NCI-H2107 treated with DMSO at 0.1 percent for 48 hours (cell line): ENCODE measurements around the gene AADACL4.
"Not testable (repeated sequence)": the region's sequence is repeated elsewhere in the genome, so short reads cannot be mapped to it uniquely, and the experiment has no call there.

Experiments
- DNase-seq: peaks from one replicate; lab custom pipeline; 2025; ENCODE audit not compliant: unreplicated experiment; lab: John Stamatoyannopoulos, UW

AADACL4 gene

GRCh38 chr1:12709091-12709491 is 65.2 kb downstream of the AADACL4 start:
- DNase-seq = no peak

- no peak for DNase-seq
Measured at GRCh38 chr1:12709696-12710095, 65.8 kb downstream of the AADACL4 start.

GRCh38 chr1:12711536-12711935 is 67.7 kb downstream of the AADACL4 start:
- DNase-seq = no peak

GRCh38 chr1:12712076-12712475 is 68.2 kb downstream of the AADACL4 start:
- no peak for DNase-seq

- no peak for DNase-seq
Measured at GRCh38 chr1:12712929-12713328, 69.0 kb downstream of the AADACL4 start.

GRCh38 chr1:12713651-12714050 is 69.8 kb downstream of the AADACL4 start:
- DNase-seq = not testable (repeated sequence)

GRCh38 chr1:12714710-12715475 is 71.0 kb downstream of the AADACL4 start:
- DNase-seq = no peak

GRCh38 chr1:12715896-12716437 is 72.1 kb downstream of the AADACL4 start, which contains the start of gene AADACL3:
Gene AADACL3 (plus strand): TSS chr1:12716110. CDS start chr1:12716177, 67 bp downstream.
- no peak for DNase-seq
